Ureter (tissue), 1 donor: ENCODE data around the gene NXPH1. TPM values are rescaled to one million over a fixed set of nuclear protein-coding genes. Genes with fewer than 3 reads are reported as not detected.

Source experiments
- total RNA-seq: library from RNA; stranded (reverse); gene quantifications from one replicate; pipeline ENCODE4 v1.2.4, GENCODE V29; 2023
- donor health status: DM: yes; HTN: yes; CAD: no.

The NXPH1 gene
- total RNA-seq, 1 donor from 2014 or later: not detected

Other genes with a start within 250 kb of the NXPH1 start
- gene ICA1, start 171.4 kb upstream of the NXPH1 start, total RNA-seq: 74.6 TPM